Measurements from ENCODE around the gene FAM107B. TPM values are rescaled to one million over a fixed set of nuclear protein-coding genes. Genes with fewer than 3 reads are reported as not detected.

The FAM107B gene
- total and polyA plus RNA-seq, 11 donors, result 1.9 to 27.6 (median 4.9) TPM

DNA sequence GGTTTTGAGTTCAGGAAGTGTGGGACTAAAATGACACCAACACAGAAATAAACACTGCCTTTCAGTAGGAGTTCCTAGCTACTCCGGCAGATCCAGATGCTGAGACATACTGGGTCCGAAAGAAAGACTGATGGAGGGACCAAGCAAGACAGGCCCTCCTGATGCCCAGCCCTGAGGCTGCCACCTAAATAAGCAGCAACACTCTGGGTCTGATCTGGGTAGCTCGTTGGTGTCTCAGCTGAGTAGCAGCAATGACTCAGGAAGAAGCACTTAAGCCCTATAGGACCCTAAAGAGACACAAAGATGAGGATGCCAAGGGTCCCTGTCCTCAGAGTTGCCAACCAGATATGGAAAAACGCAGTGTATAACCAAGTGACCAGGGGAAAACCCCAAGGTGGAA lies 190.7 kb downstream of the FAM107B start:
- Histone ChIP-seq H3K4me3 (no peak overlapping the region), H3K27ac (peak overlapping the region in 1 of 12 donors; percentile 56), H3K27me3 (no peaks in the 10 kb centered on the region), H3K4me1 (peaks cover 0 to 79% (median 4%) of the 10 kb centered on the region in 12 donors), H3K36me3 (no peaks in the 10 kb centered on the region), H3K9me3 (no peaks in the 10 kb centered on the region)
- intact Hi-C loops (cut with DNase I), result no loop called here
- DNase-seq (no peak), ATAC-seq (no peak)
- 92 to 94% (median 94%) methylated on average over 4 of the region's 4 CpGs for WGBS, 4 donors
- TF ChIP-seq POLR2A (IDR thresholded peaks at IDR 0.05), result no peak
- TF ChIP-seq, protein P1, sequence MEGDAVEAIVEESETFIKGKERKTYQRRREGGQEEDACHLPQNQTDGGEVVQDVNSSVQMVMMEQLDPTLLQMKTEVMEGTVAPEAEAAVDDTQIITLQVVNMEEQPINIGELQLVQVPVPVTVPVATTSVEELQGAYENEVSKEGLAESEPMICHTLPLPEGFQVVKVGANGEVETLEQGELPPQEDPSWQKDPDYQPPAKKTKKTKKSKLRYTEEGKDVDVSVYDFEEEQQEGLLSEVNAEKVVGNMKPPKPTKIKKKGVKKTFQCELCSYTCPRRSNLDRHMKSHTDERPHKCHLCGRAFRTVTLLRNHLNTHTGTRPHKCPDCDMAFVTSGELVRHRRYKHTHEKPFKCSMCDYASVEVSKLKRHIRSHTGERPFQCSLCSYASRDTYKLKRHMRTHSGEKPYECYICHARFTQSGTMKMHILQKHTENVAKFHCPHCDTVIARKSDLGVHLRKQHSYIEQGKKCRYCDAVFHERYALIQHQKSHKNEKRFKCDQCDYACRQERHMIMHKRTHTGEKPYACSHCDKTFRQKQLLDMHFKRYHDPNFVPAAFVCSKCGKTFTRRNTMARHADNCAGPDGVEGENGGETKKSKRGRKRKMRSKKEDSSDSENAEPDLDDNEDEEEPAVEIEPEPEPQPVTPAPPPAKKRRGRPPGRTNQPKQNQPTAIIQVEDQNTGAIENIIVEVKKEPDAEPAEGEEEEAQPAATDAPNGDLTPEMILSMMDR (IDR thresholded peaks at IDR 0.05), result no peak

DNA sequence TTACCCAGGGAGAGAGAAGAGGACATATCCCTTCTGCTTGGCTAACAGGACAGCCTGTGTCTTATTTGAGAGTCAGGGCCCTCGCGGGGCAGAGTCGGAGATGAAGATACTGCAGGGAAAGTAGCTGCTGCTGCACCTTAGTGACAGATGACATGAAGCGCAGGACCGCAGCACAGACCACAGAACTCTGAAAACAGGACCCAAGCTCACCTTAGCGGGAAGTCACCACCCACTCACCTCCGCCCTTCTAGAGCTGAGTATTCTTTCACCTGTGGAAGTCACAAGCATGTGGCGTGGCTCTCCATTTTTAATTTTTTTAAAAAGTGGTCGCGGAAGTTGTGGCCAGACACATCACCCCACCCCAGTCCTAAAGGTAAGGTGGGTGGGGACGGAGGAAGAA lies 191.4 kb downstream of the FAM107B start:
- ATAC-seq (no peak), DNase-seq (no peak)
- peak overlapping the region in 1 of 12 donors; percentile 56 for H3K27ac ChIP-seq
- TF ChIP-seq, protein P1 (IDR thresholded peaks at IDR 0.05), result no peak
- no peak for TF ChIP-seq POLR2A (IDR thresholded peaks at IDR 0.05)
- no peaks in the 10 kb centered on the region for H3K36me3 ChIP-seq
- no peaks in the 10 kb centered on the region for H3K9me3 ChIP-seq
- H3K27me3 ChIP-seq, result no peaks in the 10 kb centered on the region
- 90 to 97% (median 95%) methylated on average over 11 of the region's 11 CpGs for WGBS, 4 donors
- peaks cover 0 to 79% (median 4%) of the 10 kb centered on the region in 12 donors for H3K4me1 ChIP-seq
- intact Hi-C loops (cut with DNase I), result no loop called here
- no peak overlapping the region for H3K4me3 ChIP-seq

DNA sequence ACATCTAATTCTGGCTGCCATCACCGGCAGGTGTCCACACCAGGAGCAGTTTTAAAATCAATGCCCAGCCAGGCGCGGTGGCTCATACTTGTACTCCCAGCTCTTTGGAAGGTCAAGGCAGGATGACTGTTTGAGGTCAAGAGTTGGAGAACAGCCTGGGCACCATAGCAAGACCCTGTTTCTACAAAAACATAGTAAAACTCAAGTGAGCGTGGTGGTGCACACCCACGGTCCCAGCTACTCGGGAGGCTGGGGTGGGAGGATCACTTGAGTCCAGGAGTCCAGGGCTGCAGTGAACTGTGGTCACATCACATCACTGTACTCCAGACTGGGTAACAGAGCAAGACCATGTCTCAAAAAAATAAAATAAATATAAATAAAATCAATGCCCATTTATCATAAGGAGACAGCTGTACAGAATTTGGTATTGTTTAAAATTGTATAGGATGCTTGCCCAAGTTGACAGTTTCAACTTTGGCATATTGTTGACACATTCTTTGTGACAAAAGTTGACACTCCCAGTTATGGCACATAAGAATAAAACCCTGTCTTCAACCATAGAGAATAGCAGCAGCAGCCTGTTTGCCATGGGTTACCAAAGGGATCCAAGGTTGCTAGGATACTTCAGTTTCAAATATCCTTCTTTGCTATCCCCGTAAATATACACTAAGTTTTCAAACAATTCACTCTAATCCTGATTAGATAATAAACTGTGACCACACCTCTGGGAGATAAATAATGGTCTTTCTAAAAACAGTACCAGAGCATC lies 193.0 kb downstream of the FAM107B start:
- Histone ChIP-seq H3K36me3 (no peaks in the 10 kb centered on the region), H3K27ac (no peak overlapping the region), H3K27me3 (no peaks in the 10 kb centered on the region), H3K4me1 (peaks cover 0 to 73% (median 0%) of the 10 kb centered on the region in 12 donors), H3K4me3 (no peak overlapping the region), H3K9me3 (no peaks in the 10 kb centered on the region)
- TF ChIP-seq, protein P1 (IDR thresholded peaks at IDR 0.05), result no peak
- no peak for TF ChIP-seq POLR2A (IDR thresholded peaks at IDR 0.05)
- WGBS, 4 donors, result 95 to 98% (median 97%) methylated on average over 5 to 7 of the region's 7 CpGs
- DNase-seq, result no peak
- ATAC-seq, result no peak
- intact Hi-C loops (cut with DNase I), result no loop called here

DNA sequence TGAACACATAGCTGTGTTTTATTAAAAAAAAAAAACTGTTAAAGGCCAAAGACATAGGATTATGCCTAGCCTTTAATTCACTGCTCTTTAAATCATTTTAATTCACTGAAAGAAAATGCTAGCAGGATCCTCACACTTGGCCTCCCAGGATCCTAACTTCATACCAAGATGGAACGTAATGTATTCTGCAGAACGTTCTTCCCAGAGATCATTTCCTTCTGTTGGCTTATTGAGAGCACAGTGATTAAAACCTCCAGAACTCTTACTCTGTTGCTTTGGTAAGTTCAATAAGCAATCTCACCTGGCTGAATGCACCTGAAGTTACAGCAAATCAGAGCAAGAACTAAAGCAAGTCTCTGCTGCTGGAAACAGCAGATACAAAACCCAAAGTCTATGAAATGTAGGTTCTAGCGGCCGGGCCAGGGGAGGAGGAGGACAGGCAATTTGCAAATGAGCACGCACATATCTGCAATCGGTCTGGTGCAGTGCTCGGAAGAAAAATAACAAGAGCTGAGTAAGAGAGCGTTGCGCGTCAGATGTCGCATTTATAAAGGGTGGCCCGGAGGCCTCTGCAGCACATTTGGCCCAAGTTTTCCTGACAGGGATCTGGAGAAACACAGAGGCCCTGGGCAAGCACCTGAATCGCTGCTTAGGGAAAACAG lies 193.9 kb downstream of the FAM107B start:
- DNase-seq (no peak), ATAC-seq (no peak)
- TF ChIP-seq POLR2A (IDR thresholded peaks at IDR 0.05), result no peak
- TF ChIP-seq, protein P1 (IDR thresholded peaks at IDR 0.05), result no peak
- Histone ChIP-seq H3K27me3 (no peaks in the 10 kb centered on the region), H3K27ac (no peak overlapping the region), H3K9me3 (no peaks in the 10 kb centered on the region), H3K4me3 (no peak overlapping the region), H3K36me3 (no peaks in the 10 kb centered on the region), H3K4me1 (peaks cover 0 to 63% (median 0%) of the 10 kb centered on the region in 12 donors)
- intact Hi-C loops (cut with DNase I), result no loop called here
- WGBS, 4 donors, result 85 to 93% (median 89%) methylated on average over 13 of the region's 13 CpGs

Measured in heart left ventricle (tissue), 16 donors.